ENCODE data around the gene GALK2.

DNA sequence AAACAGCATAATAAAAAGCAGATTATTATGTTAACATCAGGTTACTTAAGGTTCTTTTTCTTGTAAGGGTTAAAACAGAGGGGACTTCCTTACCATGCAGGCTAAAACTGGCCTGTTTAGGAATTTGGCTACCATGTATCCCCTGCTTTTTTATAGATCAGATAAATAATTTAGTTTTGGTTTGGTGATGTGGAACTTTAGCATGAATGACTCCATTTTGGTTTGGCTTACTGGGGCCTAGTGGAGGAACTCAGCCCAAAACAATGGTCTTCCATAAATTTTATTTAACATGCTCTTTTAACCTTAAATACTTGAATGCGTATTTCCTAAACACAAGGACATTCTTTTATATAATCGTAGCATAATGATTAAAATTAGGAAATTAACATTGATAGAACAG lies 18.9 kb downstream of the GALK2 start:
- TF ChIP-seq, protein P1, sequence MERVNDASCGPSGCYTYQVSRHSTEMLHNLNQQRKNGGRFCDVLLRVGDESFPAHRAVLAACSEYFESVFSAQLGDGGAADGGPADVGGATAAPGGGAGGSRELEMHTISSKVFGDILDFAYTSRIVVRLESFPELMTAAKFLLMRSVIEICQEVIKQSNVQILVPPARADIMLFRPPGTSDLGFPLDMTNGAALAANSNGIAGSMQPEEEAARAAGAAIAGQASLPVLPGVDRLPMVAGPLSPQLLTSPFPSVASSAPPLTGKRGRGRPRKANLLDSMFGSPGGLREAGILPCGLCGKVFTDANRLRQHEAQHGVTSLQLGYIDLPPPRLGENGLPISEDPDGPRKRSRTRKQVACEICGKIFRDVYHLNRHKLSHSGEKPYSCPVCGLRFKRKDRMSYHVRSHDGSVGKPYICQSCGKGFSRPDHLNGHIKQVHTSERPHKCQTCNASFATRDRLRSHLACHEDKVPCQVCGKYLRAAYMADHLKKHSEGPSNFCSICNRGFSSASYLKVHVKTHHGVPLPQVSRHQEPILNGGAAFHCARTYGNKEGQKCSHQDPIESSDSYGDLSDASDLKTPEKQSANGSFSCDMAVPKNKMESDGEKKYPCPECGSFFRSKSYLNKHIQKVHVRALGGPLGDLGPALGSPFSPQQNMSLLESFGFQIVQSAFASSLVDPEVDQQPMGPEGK (CRISPR knock-in tag; IDR thresholded peaks at IDR 0.05; ENCODE audit: borderline replicate concordance) = no peak
- TF ChIP-seq ISL1 (CRISPR knock-in tag; IDR thresholded peaks at IDR 0.05) = no peak
- TF ChIP-seq TCF4 (CRISPR knock-in tag; IDR thresholded peaks at IDR 0.05; ENCODE audit: borderline replicate concordance) = no peak
- TF ChIP-seq PPARA (CRISPR knock-in tag; IDR thresholded peaks at IDR 0.05; ENCODE audit: borderline replicate concordance) = no peak
- TF ChIP-seq CSDC2 (CRISPR knock-in tag; IDR thresholded peaks at IDR 0.05) = no peak
- TF ChIP-seq ARNTL (CRISPR knock-in tag; IDR thresholded peaks at IDR 0.05; ENCODE audit: borderline replicate concordance, low read depth) = no peak
- TF ChIP-seq, protein P2, sequence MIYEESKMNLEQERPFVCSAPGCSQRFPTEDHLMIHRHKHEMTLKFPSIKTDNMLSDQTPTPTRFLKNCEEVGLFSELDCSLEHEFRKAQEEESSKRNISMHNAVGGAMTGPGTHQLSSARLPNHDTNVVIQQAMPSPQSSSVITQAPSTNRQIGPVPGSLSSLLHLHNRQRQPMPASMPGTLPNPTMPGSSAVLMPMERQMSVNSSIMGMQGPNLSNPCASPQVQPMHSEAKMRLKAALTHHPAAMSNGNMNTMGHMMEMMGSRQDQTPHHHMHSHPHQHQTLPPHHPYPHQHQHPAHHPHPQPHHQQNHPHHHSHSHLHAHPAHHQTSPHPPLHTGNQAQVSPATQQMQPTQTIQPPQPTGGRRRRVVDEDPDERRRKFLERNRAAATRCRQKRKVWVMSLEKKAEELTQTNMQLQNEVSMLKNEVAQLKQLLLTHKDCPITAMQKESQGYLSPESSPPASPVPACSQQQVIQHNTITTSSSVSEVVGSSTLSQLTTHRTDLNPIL (CRISPR knock-in tag; IDR thresholded peaks at IDR 0.05; ENCODE audit: low read depth) = no peak
- no peak for TF ChIP-seq OSR1 (CRISPR knock-in tag; IDR thresholded peaks at IDR 0.05)
- TF ChIP-seq, protein P3, sequence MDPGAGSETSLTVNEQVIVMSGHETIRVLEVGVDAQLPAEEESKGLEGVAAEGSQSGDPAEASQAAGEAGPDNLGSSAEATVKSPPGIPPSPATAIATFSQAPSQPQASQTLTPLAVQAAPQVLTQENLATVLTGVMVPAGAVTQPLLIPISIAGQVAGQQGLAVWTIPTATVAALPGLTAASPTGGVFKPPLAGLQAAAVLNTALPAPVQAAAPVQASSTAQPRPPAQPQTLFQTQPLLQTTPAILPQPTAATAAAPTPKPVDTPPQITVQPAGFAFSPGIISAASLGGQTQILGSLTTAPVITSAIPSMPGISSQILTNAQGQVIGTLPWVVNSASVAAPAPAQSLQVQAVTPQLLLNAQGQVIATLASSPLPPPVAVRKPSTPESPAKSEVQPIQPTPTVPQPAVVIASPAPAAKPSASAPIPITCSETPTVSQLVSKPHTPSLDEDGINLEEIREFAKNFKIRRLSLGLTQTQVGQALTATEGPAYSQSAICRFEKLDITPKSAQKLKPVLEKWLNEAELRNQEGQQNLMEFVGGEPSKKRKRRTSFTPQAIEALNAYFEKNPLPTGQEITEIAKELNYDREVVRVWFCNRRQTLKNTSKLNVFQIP (CRISPR knock-in tag; IDR thresholded peaks at IDR 0.05; ENCODE audit: borderline replicate concordance, low read depth) = no peak
- TF ChIP-seq ZNF8 (CRISPR knock-in tag; IDR thresholded peaks at IDR 0.05) = no peak
- no peak for TF ChIP-seq ZFP3 (CRISPR knock-in tag; IDR thresholded peaks at IDR 0.05)
- no peak for TF ChIP-seq ESRRG (CRISPR knock-in tag; IDR thresholded peaks at IDR 0.05)
- no peak for TF ChIP-seq BACH2 (CRISPR knock-in tag; IDR thresholded peaks at IDR 0.05; ENCODE audit: borderline replicate concordance)

Data from SK-N-SH treated with all-trans-retinoic acid at 6 μM for 48 hours (cell line).